ENCODE results near the gene LNP1.
A peak's percentile ranks its signal among the peaks of the same experiment; 100 is the strongest.

The LNP1 gene

GRCh38 chr3:100399341-100400071 lies 1.8 kb upstream of the LNP1 start:
- no peak for DNase-seq (ENCODE audit: low read depth)

GRCh38 chr3:100400419-100400779 lies 940 bp upstream of the LNP1 start:
- no peak for DNase-seq (ENCODE audit: low read depth)

GRCh38 chr3:100401674-100402041 lies 319 bp downstream of the LNP1 start:
- DNase-seq (ENCODE audit: low read depth) = peak; percentile 32

- DNase-seq (ENCODE audit: low read depth) = peak; percentile 76
These were observed 917 bp downstream of the LNP1 start for GRCh38 chr3:100402256-100402655.

GRCh38 chr3:100402891-100403290 lies 1.6 kb downstream of the LNP1 start:
- DNase-seq (ENCODE audit: low read depth) = no peak

GRCh38 chr3:100403362-100404249 lies 2.3 kb downstream of the LNP1 start:
- DNase-seq (ENCODE audit: low read depth) = no peak

GRCh38 chr3:100404250-100404548 lies 2.9 kb downstream of the LNP1 start:
- no peak for DNase-seq (ENCODE audit: low read depth)

GRCh38 chr3:100407164-100407563 lies 5.8 kb downstream of the LNP1 start:
- no peak for DNase-seq (ENCODE audit: low read depth)

GRCh38 chr3:100407977-100408532 lies 6.7 kb downstream of the LNP1 start:
- DNase-seq (ENCODE audit: low read depth) = no peak

- DNase-seq (ENCODE audit: low read depth) = no peak
These were observed 10.0 kb downstream of the LNP1 start for GRCh38 chr3:100411091-100411982.

GRCh38 chr3:100412912-100413590 lies 11.7 kb downstream of the LNP1 start:
- no peak for DNase-seq (ENCODE audit: low read depth)

- no peak for DNase-seq (ENCODE audit: low read depth)
These were observed 12.3 kb downstream of the LNP1 start for GRCh38 chr3:100413613-100414012.

- no peak for DNase-seq (ENCODE audit: low read depth)
These were observed 14.8 kb downstream of the LNP1 start for GRCh38 chr3:100416176-100416575.

- DNase-seq (ENCODE audit: low read depth) = no peak
These were observed 15.5 kb downstream of the LNP1 start for GRCh38 chr3:100416863-100417262.

GRCh38 chr3:100419406-100419805 lies 18.1 kb downstream of the LNP1 start:
- no peak for DNase-seq (ENCODE audit: low read depth)

- DNase-seq (ENCODE audit: low read depth) = no peak
These were observed 19.5 kb downstream of the LNP1 start for GRCh38 chr3:100420885-100421284.

- DNase-seq (ENCODE audit: low read depth) = no peak
These were observed 22.3 kb downstream of the LNP1 start for GRCh38 chr3:100423611-100424010.

GRCh38 chr3:100424261-100424660 lies 22.9 kb downstream of the LNP1 start:
- no peak for DNase-seq (ENCODE audit: low read depth)

GRCh38 chr3:100425316-100425715 lies 24.0 kb downstream of the LNP1 start:
- no peak for DNase-seq (ENCODE audit: low read depth)

- DNase-seq (ENCODE audit: low read depth) = no peak
These were observed 24.8 kb downstream of the LNP1 start for GRCh38 chr3:100426067-100426682.

GRCh38 chr3:100427699-100428098 lies 26.4 kb downstream of the LNP1 start:
- DNase-seq (ENCODE audit: low read depth) = no peak

All from fibroblast of gingiva (primary cell).